Osteocyte (in vitro differentiated cells): ENCODE measurements around the gene MARF1. TPM values are rescaled to one million over a fixed set of nuclear protein-coding genes. Genes with fewer than 3 reads are reported as not detected.
"Not testable (repeated sequence)": the region's sequence is repeated elsewhere in the genome, so short reads cannot be mapped to it uniquely, and the experiment has no call there.

Source experiments
- DNase-seq: peaks from one replicate; pipeline ENCODE4 v3.0.0; 2021; ENCODE audit warnings: mixed read lengths; ENCODE audit not compliant: unreplicated experiment; ENCODE audit errors: extremely low spot score
- H3K27ac Mint-ChIP-seq: one replicate; pipeline ENCODE4 v1.8.0; 2021; ENCODE audit warnings: mild to moderate bottlenecking, mixed read lengths; ENCODE audit not compliant: unreplicated experiment
- H3K27me3 Mint-ChIP-seq: one replicate; pipeline ENCODE4 v1.8.0; 2021; ENCODE audit warnings: mixed read lengths; ENCODE audit not compliant: unreplicated experiment
- H3K36me3 Mint-ChIP-seq: one replicate; pipeline ENCODE4 v1.8.0; 2021; ENCODE audit warnings: mixed read lengths; ENCODE audit not compliant: unreplicated experiment
- H3K4me1 Mint-ChIP-seq: one replicate; pipeline ENCODE4 v1.8.0; 2021; ENCODE audit warnings: mixed read lengths; ENCODE audit not compliant: unreplicated experiment
- H3K4me3 Mint-ChIP-seq: one replicate; pipeline ENCODE4 v1.8.0; 2021; ENCODE audit warnings: mild to moderate bottlenecking, moderate library complexity, mixed read lengths; ENCODE audit not compliant: unreplicated experiment
- H3K9me3 Mint-ChIP-seq: one replicate; pipeline ENCODE4 v1.8.0; 2021; ENCODE audit warnings: mixed read lengths; ENCODE audit not compliant: unreplicated experiment
- CTCF ChIP-seq: fragments of 200-600 bp; sonication (generic); IDR thresholded peaks from 2 replicates; pipeline ENCODE4 v1.5.0; 2021; ENCODE audit warnings: antibody characterized with exemption, mild to moderate bottlenecking, moderate library complexity
- total RNA-seq: library from RNA; stranded (reverse); gene quantifications from 2 replicates; pipeline ENCODE4 v1.2.1, GENCODE V29; 2021

The MARF1 gene
- total RNA-seq, 1 donor from 2014 or later = 83.0 TPM

DNA sequence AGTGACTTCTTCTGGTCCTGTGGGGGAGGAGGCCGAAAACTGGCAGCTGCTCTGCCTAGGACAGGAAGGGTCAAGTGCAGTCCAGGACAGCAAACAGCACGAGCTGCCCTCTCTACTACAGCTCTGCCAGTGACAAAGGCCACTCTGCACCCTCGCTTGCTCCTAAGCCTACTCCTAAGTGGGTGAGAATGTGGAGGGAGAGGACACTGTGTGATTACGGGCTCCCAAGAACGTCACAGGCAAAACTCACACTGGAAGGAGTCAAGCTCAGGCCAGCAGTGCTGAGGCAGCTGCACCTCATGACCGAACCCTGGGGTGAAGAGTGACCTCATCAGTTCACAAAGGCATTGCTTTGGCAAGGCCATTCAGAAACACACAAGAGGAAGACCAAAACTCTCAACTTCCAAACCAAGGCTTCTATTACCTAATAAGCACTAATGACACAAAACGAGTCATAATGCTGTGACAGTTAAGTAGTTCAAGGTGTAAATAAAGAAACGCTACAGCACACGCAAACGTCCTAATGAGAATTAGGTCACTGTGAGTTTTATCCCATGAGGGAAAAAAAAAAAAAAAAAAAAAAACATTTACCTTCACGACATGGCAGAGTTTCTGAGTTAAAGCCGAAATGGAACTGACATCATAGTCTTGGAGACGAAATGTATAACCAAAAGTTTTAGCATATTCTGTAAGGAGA lies 35.1 kb downstream of the MARF1 start:
- no peaks in the 10 kb centered on the region for H3K4me1 Mint-ChIP-seq
- TF ChIP-seq CTCF = no peak
- H3K36me3 Mint-ChIP-seq = peaks cover 76% of the 10 kb centered on the region
- H3K27ac Mint-ChIP-seq = no peak overlapping the region
- H3K4me3 Mint-ChIP-seq = no peak overlapping the region
- H3K27me3 Mint-ChIP-seq = no peaks in the 10 kb centered on the region
- no peak for DNase-seq
- H3K9me3 Mint-ChIP-seq = no peaks in the 10 kb centered on the region

GRCh38 chr16:15607221-15607699 lies 35.7 kb downstream of the MARF1 start:
- not testable (repeated sequence) for H3K27me3 Mint-ChIP-seq, H3K9me3 Mint-ChIP-seq, DNase-seq, H3K4me3 Mint-ChIP-seq, H3K27ac Mint-ChIP-seq, H3K4me1 Mint-ChIP-seq
- H3K36me3 Mint-ChIP-seq = peaks cover 75% of the 10 kb centered on the region

DNA sequence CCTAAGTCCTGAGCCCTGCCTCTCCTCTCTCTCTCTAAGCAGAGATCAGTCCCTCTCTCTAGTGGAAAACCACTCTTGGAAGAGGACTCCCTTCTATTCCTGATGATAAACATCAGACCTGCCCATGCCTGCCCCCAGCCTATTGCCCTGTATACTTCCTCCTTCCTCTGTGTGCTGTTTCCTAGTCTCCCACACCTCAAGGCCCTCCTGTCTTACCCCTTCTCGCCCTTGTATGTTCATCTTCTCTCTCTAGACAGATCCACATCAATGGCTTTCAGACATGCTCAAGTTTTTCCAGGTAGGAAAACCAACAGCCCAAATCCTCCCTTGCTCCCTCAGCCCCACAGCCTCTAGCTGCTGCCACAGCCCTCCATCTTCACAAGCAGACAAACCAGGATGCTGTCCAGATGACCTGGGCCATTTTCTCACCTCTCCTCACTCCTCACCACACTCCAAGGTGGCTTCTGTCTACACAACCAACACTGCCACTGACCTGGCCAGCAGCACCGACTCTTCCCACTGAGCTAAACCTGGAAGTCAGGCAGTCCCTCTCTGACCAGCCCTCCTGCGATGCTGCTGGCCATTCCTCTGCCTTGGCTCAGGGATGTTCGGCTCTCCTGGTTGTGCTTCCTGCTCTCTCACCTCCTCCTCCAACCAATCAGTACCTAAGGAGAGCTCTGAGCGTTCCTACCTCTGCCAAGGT lies 36.3 kb downstream of the MARF1 start:
- Mint-ChIP-seq H3K36me3 (peaks cover 78% of the 10 kb centered on the region), H3K9me3 (no peaks in the 10 kb centered on the region), H3K27ac (no peak overlapping the region), H3K4me1 (no peaks in the 10 kb centered on the region), H3K27me3 (no peaks in the 10 kb centered on the region), H3K4me3 (no peak overlapping the region)
- no peak for DNase-seq
- TF ChIP-seq CTCF = no peak

- no peaks in the 10 kb centered on the region for H3K9me3 Mint-ChIP-seq
- H3K36me3 Mint-ChIP-seq = peaks cover 82% of the 10 kb centered on the region
- TF ChIP-seq CTCF = no peak
- no peak overlapping the region for H3K27ac Mint-ChIP-seq
- no peak overlapping the region for H3K4me3 Mint-ChIP-seq
- H3K27me3 Mint-ChIP-seq = no peaks in the 10 kb centered on the region
- DNase-seq = no peak
- no peaks in the 10 kb centered on the region for H3K4me1 Mint-ChIP-seq
Measured at GRCh38 chr16:15605839-15606517, 37.0 kb downstream of the MARF1 start.

DNA sequence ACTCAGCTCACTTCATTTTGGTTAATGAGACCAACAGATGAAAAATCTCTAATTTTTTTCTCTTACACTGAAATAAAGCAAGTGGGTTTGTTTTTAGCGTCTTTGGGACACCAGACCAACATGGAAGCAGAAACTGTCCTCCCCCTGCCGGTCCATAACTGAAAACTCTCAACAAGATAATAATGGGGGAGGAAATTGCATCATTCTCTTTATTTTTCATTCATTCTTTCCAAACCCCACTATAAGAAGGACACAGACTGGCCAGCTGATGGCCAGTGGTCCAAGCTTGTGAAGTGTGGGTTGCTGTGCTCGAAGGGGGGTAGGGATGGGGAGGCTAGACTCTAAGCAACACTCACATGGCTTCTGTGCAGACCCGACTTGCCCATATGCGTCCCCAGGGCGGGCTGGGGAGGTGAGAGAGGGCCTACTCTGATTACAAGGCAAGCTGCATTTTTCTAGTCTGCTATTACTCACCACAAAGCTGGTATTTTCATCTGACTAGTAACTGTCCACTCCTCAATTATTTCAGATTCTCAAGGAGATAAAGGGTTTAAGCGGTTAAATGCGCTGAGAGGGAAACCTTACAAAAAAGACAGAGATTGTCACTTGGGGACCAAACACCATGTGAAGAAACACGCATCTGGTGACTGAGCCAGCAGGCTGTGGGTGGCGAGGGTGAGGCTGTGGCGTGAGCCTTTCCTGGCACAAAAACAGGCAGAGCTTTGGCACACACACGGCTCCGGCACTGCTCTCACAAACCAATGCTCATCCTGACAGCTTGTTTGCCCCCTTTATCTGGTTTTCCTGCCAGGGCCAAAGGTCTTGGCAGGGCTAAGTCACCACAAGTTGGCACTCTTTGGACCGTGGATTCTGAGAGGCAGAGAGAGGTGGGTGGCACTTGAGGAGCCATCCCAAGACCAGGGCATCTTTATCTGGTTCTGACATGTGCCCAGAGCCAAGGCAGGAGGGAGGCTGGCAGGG lies 38.2 kb downstream of the MARF1 start:
- Mint-ChIP-seq H3K27ac (no peak overlapping the region), H3K9me3 (no peaks in the 10 kb centered on the region), H3K36me3 (peaks cover 83% of the 10 kb centered on the region), H3K4me3 (no peak overlapping the region), H3K4me1 (no peaks in the 10 kb centered on the region), H3K27me3 (no peaks in the 10 kb centered on the region)
- TF ChIP-seq CTCF = no peak
- DNase-seq = no peak
